B cell (primary cell): Measurements from ENCODE around the gene TTC39B. TPM values are rescaled to one million over a fixed set of nuclear protein-coding genes. Genes with fewer than 3 reads are reported as not detected.

ENCODE experiments used
- ATAC-seq: fragments of 200-7000 bp; cut with Tn5 transposase; one replicate; pipeline ENCODE4 v1.10.0; 2021; ENCODE audit warnings: low read depth, mild to moderate bottlenecking, moderate number of reproducible peaks, moderate library complexity
- CTCF ChIA-PET: fragments of 350-600 bp; sonication (Branson Sonifier 250); formaldehyde crosslinking; loops from one replicate; lab custom pipeline; 2021; ENCODE audit warnings: antibody characterized with exemption, inconsistent platforms; lab: Charles Lee
- POLR2A ChIA-PET: fragments of 350-600 bp; sonication (Branson Sonifier 250); formaldehyde crosslinking; loops from one replicate; lab custom pipeline; 2021; ENCODE audit warnings: antibody characterized with exemption; lab: Charles Lee
- DNase-seq: peaks from one replicate; pipeline ENCODE4 v3.0.0; 2013
- H2AFZ ChIP-seq: 2 replicates; pipeline ENCODE4 v1.6.1; 2012; ENCODE audit warnings: mild to moderate bottlenecking, low read depth, low read length; ENCODE audit not compliant: insufficient read depth, poor library complexity, severe bottlenecking
- H3K27ac ChIP-seq, 2 donors: 1 replicate in 1 of 2; 2 replicates in 1 of 2; pipeline ENCODE4 v1.5.1; 2012 to 2013; ENCODE audit warnings: low read length in 2 of 2, mild to moderate bottlenecking in 2 of 2, moderate library complexity in 1 of 2
- H3K27me3 ChIP-seq, 4 experiments: fragments of 200-600 bp in 1 of 4; sonication (generic) in 1 of 4; replicated peaks in 1 of 4; 1 replicate in 2 of 4; 2 replicates in 2 of 4; pipeline versions ENCODE4 v1.6.1 to v1.7.0; 2013 to 2016; ENCODE audit warnings: low read length in 3 of 4, mild to moderate bottlenecking in 2 of 4, mixed read lengths in 1 of 4, moderate library complexity in 1 of 4; ENCODE audit not compliant: insufficient read depth in 4 of 4, control insufficient read depth in 3 of 4; ENCODE audit errors: control extremely low read depth in 1 of 4
- H3K36me3 ChIP-seq, 2 experiments: replicated peaks in 1 of 2; 1 replicate in 1 of 2; 2 replicates in 1 of 2; pipeline versions ENCODE4 v1.6.1 to v1.7.1; 2013; ENCODE audit warnings: low read length in 1 of 2; ENCODE audit not compliant: insufficient read depth in 2 of 2, control insufficient read depth in 1 of 2; ENCODE audit errors: control extremely low read depth in 1 of 2, extremely low read depth in 1 of 2
- H3K4me1 ChIP-seq, 2 donors: fragments of 200-600 bp in 1 of 2; sonication (generic) in 1 of 2; 1 replicate in 1 of 2; 2 replicates in 1 of 2; pipeline versions ENCODE4 v1.5.1 to v1.6.1; 2013 to 2017; ENCODE audit warnings: low read length in 2 of 2; ENCODE audit not compliant: control insufficient read depth in 2 of 2, insufficient read depth in 2 of 2
- H3K4me2 ChIP-seq: replicated peaks from 2 replicates; pipeline ENCODE3; 2012; ENCODE audit warnings: mild to moderate bottlenecking, low read depth, low read length; ENCODE audit not compliant: poor library complexity, severe bottlenecking
- H3K4me3 ChIP-seq, 5 experiments: fragments of 200-600 bp in 1 of 5; sonication (generic) in 1 of 5; 1 replicate in 3 of 5; 2 replicates in 2 of 5; pipeline versions ENCODE4 v1.5.1 to v1.7.0; 2011 to 2016; ENCODE audit warnings: low read length in 4 of 5, mild to moderate bottlenecking in 4 of 5, low read depth in 2 of 5, control low read depth in 1 of 5, moderate library complexity in 1 of 5; ENCODE audit not compliant: insufficient read depth in 1 of 5; ENCODE audit errors: control extremely low read depth in 1 of 5, extremely low read depth in 1 of 5
- H3K79me2 ChIP-seq: fragments of 200-600 bp; sonication (generic); one replicate; pipeline ENCODE4 v1.6.0; 2016; ENCODE audit warnings: low read length; ENCODE audit not compliant: control insufficient read depth, insufficient read depth
- H3K9ac ChIP-seq: fragments of 200-600 bp; sonication (generic); 2 replicates; pipeline ENCODE4 v1.6.1; 2017; ENCODE audit warnings: mild to moderate bottlenecking, low read length, moderate library complexity
- H3K9me3 ChIP-seq, 3 donors: one replicate each; pipeline versions ENCODE4 v1.6.1 to v1.7.1; 2013; ENCODE audit warnings: low read length in 2 of 3; ENCODE audit not compliant: control insufficient read depth in 2 of 3, insufficient read depth in 1 of 3; ENCODE audit errors: control extremely low read depth in 1 of 3
- H4K20me1 ChIP-seq: 2 replicates; pipeline ENCODE4 v1.6.0; 2012; ENCODE audit warnings: mild to moderate bottlenecking, low read length; ENCODE audit not compliant: insufficient read depth, control insufficient read depth, poor library complexity, severe bottlenecking
- H3K27ac Mint-ChIP-seq: one replicate; pipeline ENCODE4 v1.8.0; 2021; ENCODE audit warnings: mixed read lengths
- H3K27me3 Mint-ChIP-seq: one replicate; pipeline ENCODE4 v1.8.0; 2021; ENCODE audit warnings: mixed read lengths
- H3K4me1 Mint-ChIP-seq: one replicate; pipeline ENCODE4 v1.8.0; 2021; ENCODE audit warnings: mixed read lengths
- H3K4me3 Mint-ChIP-seq: one replicate; pipeline ENCODE4 v1.8.0; 2021; ENCODE audit warnings: mixed read lengths
- H3K9me3 Mint-ChIP-seq: one replicate; pipeline ENCODE4 v1.8.0; 2022; ENCODE audit warnings: mixed read lengths; ENCODE audit not compliant: insufficient read depth
- EZH2 ChIP-seq: IDR thresholded peaks from 2 replicates; pipeline ENCODE4 v1.6.1; 2012; ENCODE audit warnings: borderline replicate concordance, low read depth, mild to moderate bottlenecking, moderate library complexity, low read length; ENCODE audit not compliant: insufficient read depth, poor library complexity, severe bottlenecking
- WGBS: methylation state at CpG from one replicate; pipeline ENCODE4 v1.1.5; 2013; ENCODE audit warnings: missing lambda C conversion rate; ENCODE audit not compliant: insufficient coverage; 5-methylcytosine and 5-hydroxymethylcytosine counted together
- intact Hi-C: fragments of 100-400 bp; cut with micrococcal nuclease; formaldehyde crosslinking; loops from one replicate; pipeline ENCODE4 v1.10.0; 2022
- polyA plus RNA-seq: library from polyadenylated mRNA; depleted of rRNA; stranded (reverse); fragments of >200 nt; gene quantifications from 2 replicates; pipeline ENCODE4 v1.2.3, GENCODE V29; 2012
- total RNA-seq, 2 donors: library from RNA; stranded (reverse); fragments of 120-200 nt in 1 of 2; gene quantifications; 1 replicate in 1 of 2; 2 replicates in 1 of 2; pipeline versions ENCODE4 v1.2.3 to v1.2.4, GENCODE V29; 2013 to 2022
- TF ChIP-seq, protein P1 (sequence below): fragments of 200-600 bp; IDR thresholded peaks from one replicate; pipeline ENCODE4 v1.8.0; 2022; ENCODE audit warnings: antibody characterized with exemption, mild to moderate bottlenecking

TTC39B gene
- total and polyA plus RNA-seq, 2 donors (not counting 1 experiment from before 2014, with no cell fraction given) = 2.0 to 3.6 TPM

DNA sequence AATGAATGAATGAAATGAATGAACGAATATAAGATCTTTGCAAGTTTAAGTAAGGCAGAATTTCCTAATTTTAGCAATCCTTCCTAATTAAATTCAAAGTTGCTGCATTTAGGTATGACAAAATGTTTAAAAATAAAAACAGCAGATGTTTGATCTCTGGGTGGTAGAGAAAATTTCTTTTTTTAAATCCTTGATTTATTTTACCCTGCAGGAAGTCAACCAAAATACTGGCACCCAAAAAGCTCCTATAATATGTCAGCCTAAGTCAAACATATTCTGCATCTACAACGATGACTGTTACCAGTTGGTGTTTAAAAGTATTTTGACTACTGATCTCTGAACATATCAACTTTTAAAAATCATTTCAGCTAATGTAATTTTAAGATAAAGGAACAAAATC, 58.4 kb downstream of the TTC39B start:
- H3K4me1 ChIP-seq = no peaks in the 10 kb centered on the region
- ChIA-PET POLR2A (no interaction called here), CTCF (interaction anchor here (1.0 kb wide), 1 partner anchor 37 kb away, joined by 3 read pairs; no protein-coding TSS in a partner anchor)
- no peak for DNase-seq
- TF ChIP-seq, protein P1, sequence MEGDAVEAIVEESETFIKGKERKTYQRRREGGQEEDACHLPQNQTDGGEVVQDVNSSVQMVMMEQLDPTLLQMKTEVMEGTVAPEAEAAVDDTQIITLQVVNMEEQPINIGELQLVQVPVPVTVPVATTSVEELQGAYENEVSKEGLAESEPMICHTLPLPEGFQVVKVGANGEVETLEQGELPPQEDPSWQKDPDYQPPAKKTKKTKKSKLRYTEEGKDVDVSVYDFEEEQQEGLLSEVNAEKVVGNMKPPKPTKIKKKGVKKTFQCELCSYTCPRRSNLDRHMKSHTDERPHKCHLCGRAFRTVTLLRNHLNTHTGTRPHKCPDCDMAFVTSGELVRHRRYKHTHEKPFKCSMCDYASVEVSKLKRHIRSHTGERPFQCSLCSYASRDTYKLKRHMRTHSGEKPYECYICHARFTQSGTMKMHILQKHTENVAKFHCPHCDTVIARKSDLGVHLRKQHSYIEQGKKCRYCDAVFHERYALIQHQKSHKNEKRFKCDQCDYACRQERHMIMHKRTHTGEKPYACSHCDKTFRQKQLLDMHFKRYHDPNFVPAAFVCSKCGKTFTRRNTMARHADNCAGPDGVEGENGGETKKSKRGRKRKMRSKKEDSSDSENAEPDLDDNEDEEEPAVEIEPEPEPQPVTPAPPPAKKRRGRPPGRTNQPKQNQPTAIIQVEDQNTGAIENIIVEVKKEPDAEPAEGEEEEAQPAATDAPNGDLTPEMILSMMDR = no peak
- no peak for TF ChIP-seq EZH2
- no peak overlapping the region for H3K27ac ChIP-seq
- H3K4me2 ChIP-seq = no peak overlapping the region
- Mint-ChIP-seq H3K27ac (no peak overlapping the region), H3K27me3 (no peaks in the 10 kb centered on the region), H3K4me3 (no peak overlapping the region), H3K9me3 (no peaks in the 10 kb centered on the region), H3K4me1 (no peaks in the 10 kb centered on the region)
- WGBS = no CpG with 5 or more reads among the region's 2 CpGs
- intact Hi-C loops = no loop called here
- no peaks in the 10 kb centered on the region for H3K9me3 ChIP-seq
- H4K20me1 ChIP-seq = no peaks in the 10 kb centered on the region
- H3K27me3 ChIP-seq = no peaks in the 10 kb centered on the region
- H2AFZ ChIP-seq = no peak overlapping the region
- ATAC-seq = no peak
- H3K9ac ChIP-seq = no peak overlapping the region
- no peak overlapping the region for H3K4me3 ChIP-seq
- H3K79me2 ChIP-seq = no peaks in the 10 kb centered on the region
- H3K36me3 ChIP-seq = no peaks in the 10 kb centered on the region

DNA sequence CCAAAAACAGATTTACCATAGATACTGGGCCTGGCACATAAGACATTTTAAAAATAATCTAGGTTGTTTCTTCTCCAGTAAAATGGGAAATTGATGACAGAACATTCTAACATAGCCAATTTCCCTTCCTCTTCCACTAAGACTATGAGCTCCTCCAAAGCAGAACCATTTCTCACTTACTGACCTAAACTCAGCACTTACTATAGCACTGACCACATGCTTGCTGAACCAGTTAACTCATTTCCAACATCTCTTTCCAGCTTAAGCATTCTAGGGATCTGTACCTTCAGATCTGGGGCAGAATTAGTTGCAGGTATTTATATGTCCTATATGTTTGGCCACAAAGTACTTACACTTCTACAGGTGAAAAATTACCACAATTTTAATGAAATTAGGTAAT, 58.9 kb downstream of the TTC39B start:
- DNase-seq = no peak
- no peaks in the 10 kb centered on the region for H3K27me3 ChIP-seq

More for the DNA sequence above, 58.9 kb downstream of the TTC39B start:
- Histone ChIP-seq H3K4me2 (no peak overlapping the region), H2AFZ (no peak overlapping the region), H4K20me1 (no peaks in the 10 kb centered on the region), H3K27ac (no peak overlapping the region), H3K79me2 (no peaks in the 10 kb centered on the region), H3K9me3 (no peaks in the 10 kb centered on the region), H3K9ac (no peak overlapping the region), H3K4me3 (no peak overlapping the region), H3K4me1 (no peaks in the 10 kb centered on the region), H3K36me3 (no peaks in the 10 kb centered on the region)
- CTCF ChIA-PET = interaction anchor here (1.0 kb wide), 1 partner anchor 36 kb away, joined by 3 read pairs; no protein-coding TSS in a partner anchor
- POLR2A ChIA-PET = no interaction called here
- no peak for TF ChIP-seq EZH2
- TF ChIP-seq, protein P1 = no peak
- no peak overlapping the region for H3K4me3 Mint-ChIP-seq
- H3K27me3 Mint-ChIP-seq = no peaks in the 10 kb centered on the region
- H3K9me3 Mint-ChIP-seq = no peaks in the 10 kb centered on the region
- no peak overlapping the region for H3K27ac Mint-ChIP-seq
- ATAC-seq = no peak
- H3K4me1 Mint-ChIP-seq = no peaks in the 10 kb centered on the region
- intact Hi-C loops = no loop called here
